Panc1 (cell line): ENCODE data around the gene OXT. TPM values are rescaled to one million over a fixed set of nuclear protein-coding genes. Genes with fewer than 3 reads are reported as not detected.

Experiments
- ATAC-seq: fragments of 200-7000 bp; cut with Tn5 transposase; 2 replicates; pipeline ENCODE4 v1.9.1; 2020; ENCODE audit warnings: mild to moderate bottlenecking, moderate library complexity
- BruUV-seq: library from RNA; stranded (reverse); fragments of 400-500 nt; replicated peaks from 2 replicates; lab custom pipeline; 2021; lab: Mats Ljungman, UMichigan
- CTCF ChIA-PET: fragments of 300-600 bp; sonication (Branson Sonifier 250); formaldehyde crosslinking; loops from one replicate; lab custom pipeline; 2022; ENCODE audit warnings: antibody characterized with exemption; lab: Charles Lee
- POLR2A ChIA-PET: fragments of 300-600 bp; sonication (Branson Sonifier 250); formaldehyde crosslinking; loops from one replicate; lab custom pipeline; 2022; ENCODE audit warnings: antibody characterized with exemption; lab: Charles Lee
- DNase-seq: peaks from one replicate; pipeline ENCODE4 v3.0.0-alpha.2; 2010; ENCODE audit warnings: low read depth, low spot score
- H3K27ac ChIP-seq: 2 replicates; pipeline ENCODE4 v1.5.1; 2011; ENCODE audit warnings: mild to moderate bottlenecking, low read length, inconsistent platforms
- H3K27me3 ChIP-seq: fragments of 200-500 bp; sonication (Bioruptor generic); 2 replicates; pipeline ENCODE4 v1.6.0; 2014; ENCODE audit warnings: low read length, inconsistent platforms; ENCODE audit not compliant: control insufficient read depth, insufficient read depth
- H3K36me3 ChIP-seq: fragments of 200-500 bp; sonication (Bioruptor generic); 2 replicates; pipeline ENCODE4 v1.5.1; 2014; ENCODE audit warnings: inconsistent platforms, mild to moderate bottlenecking, low read length, moderate library complexity; ENCODE audit not compliant: control insufficient read depth, insufficient read depth
- H3K4me1 ChIP-seq: 2 replicates; pipeline ENCODE4 v1.5.1; 2011; ENCODE audit warnings: inconsistent platforms, mild to moderate bottlenecking, low read length, moderate library complexity; ENCODE audit not compliant: control insufficient read depth, insufficient read depth
- H3K4me3 ChIP-seq, 2 experiments: 2 replicates each; pipeline ENCODE4 v1.5.1; 2011 to 2012; ENCODE audit warnings: low read depth in 2 of 2, low read length in 2 of 2, mild to moderate bottlenecking in 2 of 2, inconsistent platforms in 1 of 2, moderate library complexity in 1 of 2
- H3K9me3 ChIP-seq: fragments of 200-500 bp; sonication (Bioruptor generic); 2 replicates; pipeline ENCODE4 v1.5.1; 2014; ENCODE audit warnings: low read depth, mild to moderate bottlenecking, inconsistent platforms, low read length, moderate library complexity; ENCODE audit not compliant: control insufficient read depth, insufficient read depth
- CTCF ChIP-seq: fragments of 450-650 bp; IDR thresholded peaks from 2 replicates; pipeline ENCODE4 v1.5.1; 2017; ENCODE audit warnings: mild to moderate bottlenecking
- POLR2AphosphoS5 ChIP-seq: IDR thresholded peaks from 2 replicates; pipeline ENCODE4 v1.6.1; 2012; ENCODE audit warnings: mild to moderate bottlenecking, low read depth, low read length, moderate library complexity
- REST ChIP-seq, 2 experiments: IDR thresholded peaks; 2 replicates each; pipeline ENCODE4 v1.6.1; 2011 to 2012; ENCODE audit warnings: low read depth in 2 of 2, control low read depth in 1 of 2, low read length in 1 of 2, mild to moderate bottlenecking in 1 of 2, moderate library complexity in 1 of 2; ENCODE audit not compliant: insufficient read depth in 1 of 2
- SIN3A ChIP-seq: IDR thresholded peaks from 2 replicates; pipeline ENCODE4 v1.6.1; 2012; ENCODE audit warnings: low read depth, mild to moderate bottlenecking, low read length, moderate library complexity, borderline replicate concordance; ENCODE audit not compliant: insufficient read depth
- TCF7L2 ChIP-seq: IDR thresholded peaks from 2 replicates; pipeline ENCODE4 v1.6.1; 2011; ENCODE audit warnings: mild to moderate bottlenecking, low read depth, low read length, inconsistent platforms
- in situ Hi-C: cut with HindIII; loops from 2 replicates; pipeline ENCODE4 v1.10.0; 2016; ENCODE audit warnings: low sequenced_read_pairs, low pct_unique_long_range_greater_than_20kb
- intact Hi-C: fragments of 100-400 bp; cut with micrococcal nuclease; formaldehyde crosslinking; loops from one replicate; pipeline ENCODE4 v1.10.0; 2022; ENCODE audit not compliant: unreplicated experiment
- total RNA-seq: library from RNA; stranded (reverse); gene quantifications from one replicate; pipeline ENCODE4 v1.2.1, GENCODE V29; 2021; ENCODE audit not compliant: unreplicated experiment

OXT gene
- total RNA-seq, 1 experiment from 2014 or later: not detected

- in situ Hi-C loops: no loop called here
- Histone ChIP-seq H3K27ac (no peak overlapping the region), H3K27me3 (no peaks in the 10 kb centered on the region), H3K9me3 (no peaks in the 10 kb centered on the region), H3K4me3 (no peak overlapping the region), H3K36me3 (no peaks in the 10 kb centered on the region), H3K4me1 (peaks cover 16% of the 10 kb centered on the region)
- DNase-seq (no peak), ATAC-seq (peak; percentile 88)
- intact Hi-C loops: no loop called here
- no TSS peak for BruUV-seq
- TF ChIP-seq POLR2AphosphoS5 (no peak; the same call in 1 of the 2 replicates), SIN3A (no peak), CTCF (no peak), TCF7L2 (no peak), REST (IDR thresholded peaks at IDR 0.05; ENCODE audit: insufficient read depth in 1 of 2, low read depth in 2 of 2, low read length in 1 of 2) (no peak)
- ChIA-PET CTCF (no interaction called here), POLR2A (no interaction called here)
Measured at GRCh38 chr20:3080939-3081388, 9.5 kb downstream of the OXT start.

- intact Hi-C loops: no loop called here
- no peaks in the 10 kb centered on the region for H3K27me3 ChIP-seq
Measured at GRCh38 chr20:3081641-3082040, 10.2 kb downstream of the OXT start.

More at GRCh38 chr20:3081641-3082040, 10.2 kb downstream of the OXT start:
- DNase-seq: no peak
- ChIA-PET POLR2A (no interaction called here), CTCF (no interaction called here)
- Histone ChIP-seq H3K4me1 (peaks cover 16% of the 10 kb centered on the region), H3K4me3 (no peak overlapping the region), H3K36me3 (no peaks in the 10 kb centered on the region), H3K9me3 (no peaks in the 10 kb centered on the region), H3K27ac (no peak overlapping the region)
- in situ Hi-C loops: no loop called here
- TF ChIP-seq SIN3A: no peak
- no peak for TF ChIP-seq CTCF
- BruUV-seq: no TSS peak
- ATAC-seq: peak; percentile 4; the same call in 1 of the 2 replicates
